ENCODE measurements around the gene SSUH2. TPM values are rescaled to one million over a fixed set of nuclear protein-coding genes. Genes with fewer than 3 reads are reported as not detected.

Gene SSUH2
- total and polyA plus RNA-seq, 9 of the 15 experiments (the other 6 are each of a cell fraction or from before 2014, with no cell fraction given): 0.04 to 0.17 (median 0.04) TPM; not detected in 6

DNA sequence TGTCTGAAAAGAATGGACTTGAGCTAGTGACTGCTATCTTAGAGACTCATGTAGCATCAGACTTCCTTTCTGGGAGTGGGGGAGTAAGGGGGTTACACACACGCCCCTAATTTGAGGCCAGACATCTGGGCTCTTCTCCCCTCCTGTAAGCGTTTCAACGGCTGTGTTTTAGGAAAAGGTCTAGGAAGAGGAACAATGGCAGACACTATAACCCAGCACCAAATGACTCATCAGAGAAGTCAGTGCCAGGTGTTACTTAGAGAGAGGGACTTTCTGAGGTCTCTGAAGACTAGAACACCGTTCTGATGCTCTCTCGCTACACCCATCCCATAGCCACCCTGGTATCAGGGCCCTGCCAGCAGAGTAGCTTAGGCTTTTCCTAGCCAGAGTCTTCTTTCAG lies 65.5 kb downstream of the SSUH2 start:
- Histone ChIP-seq H4K20me1 (replicated peaks; ENCODE audit: control insufficient read depth, insufficient read depth, low read length) (no peaks in the 10 kb centered on the region), H3K27me3 (ENCODE audit: control insufficient read depth in 2 of 2, insufficient read depth in 2 of 2, low read length in 2 of 2) (peaks cover 0 to 6% of the 10 kb centered on the region in 2 experiments; a peak in 1 of 5 replicates), H3K4me3 (no peak overlapping the region), H2AFZ (ENCODE audit: low read depth, low read length) (no peak overlapping the region), H3K4me2 (ENCODE audit: insufficient read depth, low read length) (no peak overlapping the region), H3K9me1 (ENCODE audit: control insufficient read depth, insufficient read depth, low read length) (no peaks in the 10 kb centered on the region), H3K79me2 (ENCODE audit: control insufficient read depth, insufficient read depth, low read length) (no peaks in the 10 kb centered on the region), H3K9ac (ENCODE audit: insufficient read depth in 1 of 2, low read depth in 2 of 2, low read length in 2 of 2) (no peak overlapping the region), H3K27ac (ENCODE audit: extremely low read depth, low read depth, low read length) (no peak overlapping the region), H3K9me3 (replicated peaks; ENCODE audit: control insufficient read depth, insufficient read depth, low read depth, low read length) (no peaks in the 10 kb centered on the region), H3K4me1 (replicated peaks in 1 of 2; ENCODE audit: control insufficient read depth in 2 of 2, insufficient read depth in 2 of 2, low read length in 2 of 2) (no peaks in the 10 kb centered on the region), H3K36me3 (ENCODE audit: control insufficient read depth, insufficient read depth, low read length) (no peaks in the 10 kb centered on the region)
- CTCF ChIA-PET (ENCODE audit: low intra/inter-chr PET ratio): no interaction called here
- 0% methylated on average over 5 of the region's 5 CpGs for WGBS (ENCODE audit: insufficient coverage, low coverage, missing lambda C conversion rate)
- ATAC-seq: no peak
- BruUV-seq (replicated peaks): no TSS peak
- TF ChIP-seq RAD51 (IDR thresholded peaks at IDR 0.05; ENCODE audit: borderline replicate concordance, low read depth) (no peak), FOSL1 (tag; conservative IDR thresholded peaks at IDR 0.05) (0 out of 2 replicates have a peak, but pooled peaks have one; percentile 28), GATAD2A (IDR thresholded peaks at IDR 0.05) (no peak), ZC3H11A (IDR thresholded peaks at IDR 0.05; ENCODE audit: low read depth, low read length) (no peak), PTTG1 (tag; IDR thresholded peaks at IDR 0.05; ENCODE audit: low read depth) (no peak)
- in situ Hi-C loops (cut with MboI) (no loop called here), intact Hi-C loops (cut with micrococcal nuclease) (no loop called here)
- no peak for FAIRE-seq
- POLR2A ChIA-PET: interaction anchor here (1.6 kb wide), 1 partner anchor 11 kb away, joined by 3 read pairs; no protein-coding TSS in a partner anchor
- DNase-seq (ENCODE audit: extremely low read depth in 1 of 4, low spot score in 3 of 4): no peak

- Histone ChIP-seq H3K4me1 (replicated peaks in 1 of 2; ENCODE audit: control insufficient read depth in 2 of 2, insufficient read depth in 2 of 2, low read length in 2 of 2) (no peaks in the 10 kb centered on the region), H3K79me2 (ENCODE audit: control insufficient read depth, insufficient read depth, low read length) (no peaks in the 10 kb centered on the region), H3K9me3 (replicated peaks; ENCODE audit: control insufficient read depth, insufficient read depth, low read depth, low read length) (no peaks in the 10 kb centered on the region), H3K4me3 (no peak overlapping the region), H3K27me3 (ENCODE audit: control insufficient read depth in 2 of 2, insufficient read depth in 2 of 2, low read length in 2 of 2) (peaks cover 0 to 6% of the 10 kb centered on the region in 2 experiments; a peak in 1 of 5 replicates), H3K27ac (ENCODE audit: extremely low read depth, low read depth, low read length) (no peak overlapping the region), H2AFZ (ENCODE audit: low read depth, low read length) (no peak overlapping the region), H3K4me2 (ENCODE audit: insufficient read depth, low read length) (no peak overlapping the region), H3K36me3 (ENCODE audit: control insufficient read depth, insufficient read depth, low read length) (no peaks in the 10 kb centered on the region), H3K9me1 (ENCODE audit: control insufficient read depth, insufficient read depth, low read length) (no peaks in the 10 kb centered on the region), H3K9ac (ENCODE audit: insufficient read depth in 1 of 2, low read depth in 2 of 2, low read length in 2 of 2) (no peak overlapping the region), H4K20me1 (replicated peaks; ENCODE audit: control insufficient read depth, insufficient read depth, low read length) (no peaks in the 10 kb centered on the region)
- CTCF ChIA-PET (ENCODE audit: low intra/inter-chr PET ratio): no interaction called here
- ATAC-seq (no peak), FAIRE-seq (no peak), DNase-seq (ENCODE audit: extremely low read depth in 1 of 4, low spot score in 3 of 4) (no peak)
- whole genome bisulfite sequencing (ENCODE audit: insufficient coverage, low coverage, missing lambda C conversion rate): 0% methylated on average over 4 of the region's 4 CpGs
- no TSS peak for BruUV-seq (replicated peaks)
- in situ Hi-C loops (cut with MboI) (no loop called here), intact Hi-C loops (cut with micrococcal nuclease) (no loop called here)
- TF ChIP-seq ZFP36 (IDR thresholded peaks at IDR 0.05; ENCODE audit: low read depth, low read length, partially characterized antibody) (no peak), GATAD2B (IDR thresholded peaks at IDR 0.05; ENCODE audit: borderline replicate concordance) (no peak), HDAC6 (IDR thresholded peaks at IDR 0.05; ENCODE audit: low read depth, low read length) (no peak), HNRNPH1 (optimal IDR thresholded peaks at IDR 0.05; ENCODE audit: low read depth, low read length) (no peak)
- TF ChIP-seq, protein P1, sequence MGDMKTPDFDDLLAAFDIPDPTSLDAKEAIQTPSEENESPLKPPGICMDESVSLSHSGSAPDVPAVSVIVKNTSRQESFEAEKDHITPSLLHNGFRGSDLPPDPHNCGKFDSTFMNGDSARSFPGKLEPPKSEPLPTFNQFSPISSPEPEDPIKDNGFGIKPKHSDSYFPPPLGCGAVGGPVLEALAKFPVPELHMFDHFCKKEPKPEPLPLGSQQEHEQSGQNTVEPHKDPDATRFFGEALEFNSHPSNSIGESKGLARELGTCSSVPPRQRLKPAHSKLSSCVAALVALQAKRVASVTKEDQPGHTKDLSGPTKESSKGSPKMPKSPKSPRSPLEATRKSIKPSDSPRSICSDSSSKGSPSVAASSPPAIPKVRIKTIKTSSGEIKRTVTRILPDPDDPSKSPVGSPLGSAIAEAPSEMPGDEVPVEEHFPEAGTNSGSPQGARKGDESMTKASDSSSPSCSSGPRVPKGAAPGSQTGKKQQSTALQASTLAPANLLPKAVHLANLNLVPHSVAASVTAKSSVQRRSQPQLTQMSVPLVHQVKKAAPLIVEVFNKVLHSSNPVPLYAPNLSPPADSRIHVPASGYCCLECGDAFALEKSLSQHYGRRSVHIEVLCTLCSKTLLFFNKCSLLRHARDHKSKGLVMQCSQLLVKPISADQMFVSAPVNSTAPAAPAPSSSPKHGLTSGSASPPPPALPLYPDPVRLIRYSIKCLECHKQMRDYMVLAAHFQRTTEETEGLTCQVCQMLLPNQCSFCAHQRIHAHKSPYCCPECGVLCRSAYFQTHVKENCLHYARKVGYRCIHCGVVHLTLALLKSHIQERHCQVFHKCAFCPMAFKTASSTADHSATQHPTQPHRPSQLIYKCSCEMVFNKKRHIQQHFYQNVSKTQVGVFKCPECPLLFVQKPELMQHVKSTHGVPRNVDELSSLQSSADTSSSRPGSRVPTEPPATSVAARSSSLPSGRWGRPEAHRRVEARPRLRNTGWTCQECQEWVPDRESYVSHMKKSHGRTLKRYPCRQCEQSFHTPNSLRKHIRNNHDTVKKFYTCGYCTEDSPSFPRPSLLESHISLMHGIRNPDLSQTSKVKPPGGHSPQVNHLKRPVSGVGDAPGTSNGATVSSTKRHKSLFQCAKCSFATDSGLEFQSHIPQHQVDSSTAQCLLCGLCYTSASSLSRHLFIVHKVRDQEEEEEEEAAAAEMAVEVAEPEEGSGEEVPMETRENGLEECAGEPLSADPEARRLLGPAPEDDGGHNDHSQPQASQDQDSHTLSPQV (IDR thresholded peaks at IDR 0.05): no peak
- POLR2A ChIA-PET: no interaction called here
These were observed 66.3 kb downstream of the SSUH2 start for GRCh38 chr3:8578282-8578681.

Measured in K562 (cell line).